Right lobe of liver (tissue), 4 donors: ENCODE results near the gene LRRFIP2.
"Not testable (repeated sequence)": the region's sequence is repeated elsewhere in the genome, so short reads cannot be mapped to it uniquely, and the experiment has no call there.

Source experiments
- POLR2A ChIP-seq: fragments of 450-650 bp; IDR thresholded peaks from one replicate; pipeline ENCODE4 v1.6.1; 2017; ENCODE audit warnings: antibody characterized with exemption, mild to moderate bottlenecking
- TF ChIP-seq, protein P1 (sequence below), 4 donors: fragments of 200-600 bp in 3 of 4; fragments of 450-650 bp in 1 of 4; IDR thresholded peaks; one replicate each; pipeline versions ENCODE4 v1.5.1 to v1.8.0; 2016 to 2022; ENCODE audit warnings: antibody characterized with exemption in 4 of 4, mild to moderate bottlenecking in 2 of 4
- donor health status: DM: no; HTN: no; CAD: no.
- donor health status: DM: no; HTN: no; CAD: no.
- donor health status: DM: no; HTN: yes; CAD: no.

DNA sequence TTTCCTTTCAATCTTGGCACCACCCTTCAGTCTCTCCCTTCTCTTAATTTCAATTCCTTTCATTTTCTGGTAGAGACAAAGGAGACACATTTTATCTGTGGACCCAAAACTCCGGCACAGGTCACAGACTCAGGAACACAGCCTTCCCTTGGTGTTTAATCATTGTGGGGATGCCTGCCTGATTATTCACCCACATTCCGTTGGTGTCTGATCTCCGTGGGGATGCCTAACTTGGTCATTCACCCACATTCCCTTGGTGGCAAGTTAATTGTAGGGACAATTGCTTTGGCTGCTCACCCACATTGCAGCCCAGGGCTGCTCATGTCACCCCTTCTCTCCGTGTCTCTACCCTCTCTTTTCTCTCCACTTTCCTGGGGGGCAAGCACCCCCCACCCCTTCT, 31.7 kb upstream of the LRRFIP2 start:
- TF ChIP-seq, protein P1, sequence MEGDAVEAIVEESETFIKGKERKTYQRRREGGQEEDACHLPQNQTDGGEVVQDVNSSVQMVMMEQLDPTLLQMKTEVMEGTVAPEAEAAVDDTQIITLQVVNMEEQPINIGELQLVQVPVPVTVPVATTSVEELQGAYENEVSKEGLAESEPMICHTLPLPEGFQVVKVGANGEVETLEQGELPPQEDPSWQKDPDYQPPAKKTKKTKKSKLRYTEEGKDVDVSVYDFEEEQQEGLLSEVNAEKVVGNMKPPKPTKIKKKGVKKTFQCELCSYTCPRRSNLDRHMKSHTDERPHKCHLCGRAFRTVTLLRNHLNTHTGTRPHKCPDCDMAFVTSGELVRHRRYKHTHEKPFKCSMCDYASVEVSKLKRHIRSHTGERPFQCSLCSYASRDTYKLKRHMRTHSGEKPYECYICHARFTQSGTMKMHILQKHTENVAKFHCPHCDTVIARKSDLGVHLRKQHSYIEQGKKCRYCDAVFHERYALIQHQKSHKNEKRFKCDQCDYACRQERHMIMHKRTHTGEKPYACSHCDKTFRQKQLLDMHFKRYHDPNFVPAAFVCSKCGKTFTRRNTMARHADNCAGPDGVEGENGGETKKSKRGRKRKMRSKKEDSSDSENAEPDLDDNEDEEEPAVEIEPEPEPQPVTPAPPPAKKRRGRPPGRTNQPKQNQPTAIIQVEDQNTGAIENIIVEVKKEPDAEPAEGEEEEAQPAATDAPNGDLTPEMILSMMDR (IDR thresholded peaks at IDR 0.05): not testable (repeated sequence)
- TF ChIP-seq POLR2A: not testable (repeated sequence)
